HG03097 (cell line): ENCODE measurements around the gene NTM.

Source experiments
- ATAC-seq: cut with Tn5 transposase; IDR thresholded peaks from one replicate; pipeline ENCODE4 v1.9.1; 2021; ENCODE audit not compliant: unreplicated experiment, low FRiP score

Gene NTM

GRCh38 chr11:131662317-131662972, 292.0 kb downstream of the NTM start:
- no peak for ATAC-seq

- ATAC-seq = no peak
Observed at GRCh38 chr11:131662993-131663392, 292.6 kb downstream of the NTM start.

- ATAC-seq = no peak
Observed at GRCh38 chr11:131663405-131664200, 293.2 kb downstream of the NTM start.

GRCh38 chr11:131664293-131664692, 293.9 kb downstream of the NTM start:
- no peak for ATAC-seq

GRCh38 chr11:131664816-131665215, 294.4 kb downstream of the NTM start:
- no peak for ATAC-seq

GRCh38 chr11:131665344-131665968, 295.0 kb downstream of the NTM start:
- ATAC-seq = no peak

- ATAC-seq = no peak
Observed at GRCh38 chr11:131666006-131666405, 295.6 kb downstream of the NTM start.

- ATAC-seq = no peak
Observed at GRCh38 chr11:131666617-131667016, 296.2 kb downstream of the NTM start.

GRCh38 chr11:131667566-131667965, 297.2 kb downstream of the NTM start:
- ATAC-seq = no peak

GRCh38 chr11:131668500-131669400, 298.3 kb downstream of the NTM start:
- no peak for ATAC-seq

GRCh38 chr11:131669401-131669780, 299.0 kb downstream of the NTM start:
- ATAC-seq = no peak

- ATAC-seq = no peak
Observed at GRCh38 chr11:131670876-131671275, 300.5 kb downstream of the NTM start.

- no peak for ATAC-seq
Observed at GRCh38 chr11:131671320-131671719, 300.9 kb downstream of the NTM start.

- ATAC-seq = no peak
Observed at GRCh38 chr11:131671734-131672133, 301.3 kb downstream of the NTM start.

- no peak for ATAC-seq
Observed at GRCh38 chr11:131672191-131672590, 301.8 kb downstream of the NTM start.

GRCh38 chr11:131674051-131674755, 303.8 kb downstream of the NTM start:
- ATAC-seq = peak; percentile 83

- ATAC-seq = no peak
Observed at GRCh38 chr11:131675121-131675888, 304.9 kb downstream of the NTM start.

GRCh38 chr11:131677828-131678470, 307.5 kb downstream of the NTM start:
- ATAC-seq = no peak
